NK-92 treated with Interleukin-12 subunit alpha and Interleukin-12 subunit beta, amount 100 ng/mL, for 24 hours (cell line): ENCODE measurements around the gene PRR23B.
"Not testable (repeated sequence)": the region's sequence is repeated elsewhere in the genome, so short reads cannot be mapped to it uniquely, and the experiment has no call there.

Experiments used
- DNase-seq: peaks from one replicate; lab custom pipeline; 2025; lab: John Stamatoyannopoulos, UW

Gene PRR23B

DNA sequence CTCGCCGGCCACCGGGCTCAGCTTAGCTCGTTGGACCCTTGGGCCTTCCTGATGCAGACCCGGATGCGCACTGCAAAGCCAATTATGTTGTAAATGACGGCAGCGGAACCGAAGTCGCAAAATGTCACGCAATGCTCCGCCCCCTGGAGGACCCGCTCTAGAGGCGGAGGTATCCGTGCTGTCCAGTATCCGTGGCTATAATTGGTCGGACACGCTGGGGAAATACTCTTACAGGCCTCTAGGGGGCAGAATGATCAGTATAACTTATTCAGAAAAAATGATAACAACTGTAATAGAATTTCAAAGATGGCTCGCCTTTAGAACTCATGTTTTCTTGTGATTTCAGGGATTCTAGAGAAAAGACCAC is at the start of gene PRR23B:
Gene PRR23B, minus strand, starts transcription at position 59 of the 367 bp plus-strand sequence. CDS start 265 bp downstream, outside the sequence.
- DNase-seq = no peak

DNA sequence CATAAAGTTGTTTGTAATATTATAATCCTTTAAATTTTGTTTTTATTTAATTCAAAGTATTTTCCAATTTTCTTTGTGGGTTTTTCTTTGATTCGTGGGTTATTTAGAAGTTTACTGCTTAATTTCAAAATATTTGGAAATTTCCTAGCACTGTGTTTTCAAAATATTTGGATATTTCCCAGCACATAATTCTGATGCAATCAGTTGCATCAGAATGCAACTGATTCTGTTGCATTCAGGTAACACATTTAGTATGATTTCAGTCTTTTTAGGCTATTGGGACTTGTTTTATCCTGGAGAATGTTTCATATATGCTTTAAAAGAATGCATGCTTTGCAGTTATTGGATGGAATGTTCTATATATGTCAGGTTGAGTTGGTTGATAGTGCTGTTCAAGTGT is 42.2 kb upstream of the PRR23B start:
- DNase-seq = no peak

GRCh38 chr3:139052802-139053600 is 32.3 kb upstream of the PRR23B start:
- no peak for DNase-seq

GRCh38 chr3:139044366-139045210 is 23.9 kb upstream of the PRR23B start, which contains the start of gene PRR23C:
Gene PRR23C, minus strand, starts transcription at chr3:139044892. Its CDS starts 272 bp downstream, at chr3:139044620.
- DNase-seq = no peak

DNA sequence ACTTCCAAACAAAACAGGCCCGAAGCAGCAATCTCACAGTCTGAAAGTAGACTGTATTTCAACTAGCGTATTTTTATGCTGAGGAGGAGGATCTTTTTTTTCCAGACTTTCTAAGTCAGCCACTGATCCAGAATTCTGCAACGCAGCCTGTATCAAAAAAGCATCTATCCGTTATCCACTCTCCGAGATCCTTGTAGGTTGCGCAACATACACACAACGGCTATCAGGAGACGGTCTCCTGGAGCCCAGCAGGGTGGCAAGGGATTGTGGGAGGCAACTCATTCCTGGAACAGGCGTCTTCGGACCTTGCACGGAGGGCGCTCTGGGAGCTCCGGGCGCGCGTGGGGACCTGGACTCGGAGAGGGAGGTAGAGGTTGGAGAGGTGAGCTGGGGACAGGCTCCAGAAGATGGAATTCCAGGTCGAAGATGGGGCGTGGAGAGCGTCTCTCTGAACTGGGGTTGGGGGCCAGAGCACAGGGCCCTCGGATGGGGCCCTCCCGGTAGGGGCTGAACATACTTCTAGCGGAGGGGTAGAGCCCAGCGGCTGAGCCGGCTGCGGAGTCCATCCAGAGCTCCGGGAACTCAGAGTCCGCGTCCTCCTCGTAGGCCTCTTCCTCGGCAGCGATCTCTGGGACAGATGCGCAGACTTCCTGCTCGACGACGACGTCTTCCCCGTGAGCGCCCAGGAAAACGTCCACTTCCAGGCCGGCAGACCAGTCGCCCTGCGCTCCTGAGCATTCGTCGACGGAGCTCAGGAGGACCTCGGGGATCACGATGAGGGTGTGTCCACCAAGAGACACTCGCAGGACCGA is 23.0 kb upstream of the PRR23B start:
- no peak for DNase-seq

GRCh38 chr3:139037478-139037877 is 16.8 kb upstream of the PRR23B start:
- DNase-seq = no peak

DNA sequence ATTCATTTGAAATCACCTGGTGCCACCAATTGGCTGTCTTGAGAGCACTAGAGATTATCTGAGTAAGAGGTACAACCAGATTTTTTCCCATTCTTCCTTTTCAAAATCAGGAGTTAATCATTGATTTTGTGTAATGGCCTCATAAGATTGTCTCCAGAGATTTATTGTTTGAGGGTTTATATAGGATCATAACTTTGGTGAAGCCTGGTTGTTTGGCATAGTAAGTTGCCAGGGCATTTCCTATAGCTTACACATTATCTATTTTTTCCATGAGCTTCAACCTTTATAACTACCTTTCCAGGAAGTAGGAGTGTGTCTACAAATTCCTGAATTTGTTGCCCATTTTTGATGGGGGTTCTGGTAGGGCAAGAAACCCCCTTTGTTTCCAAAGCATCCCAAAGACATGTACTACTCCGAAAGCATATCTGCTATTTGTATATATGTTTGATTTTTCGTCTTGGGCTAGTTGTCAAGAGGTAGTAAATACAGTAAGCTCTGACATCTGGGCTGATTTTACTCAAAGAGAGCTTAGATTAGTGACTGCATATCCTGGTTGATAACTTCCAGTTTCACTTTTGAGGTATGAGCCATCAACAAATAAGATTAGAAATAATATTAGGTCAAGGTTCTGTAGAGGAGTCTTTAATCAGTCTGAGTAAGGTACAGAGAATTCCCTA is 11.7 kb upstream of the PRR23B start:
- no peak for DNase-seq

DNA sequence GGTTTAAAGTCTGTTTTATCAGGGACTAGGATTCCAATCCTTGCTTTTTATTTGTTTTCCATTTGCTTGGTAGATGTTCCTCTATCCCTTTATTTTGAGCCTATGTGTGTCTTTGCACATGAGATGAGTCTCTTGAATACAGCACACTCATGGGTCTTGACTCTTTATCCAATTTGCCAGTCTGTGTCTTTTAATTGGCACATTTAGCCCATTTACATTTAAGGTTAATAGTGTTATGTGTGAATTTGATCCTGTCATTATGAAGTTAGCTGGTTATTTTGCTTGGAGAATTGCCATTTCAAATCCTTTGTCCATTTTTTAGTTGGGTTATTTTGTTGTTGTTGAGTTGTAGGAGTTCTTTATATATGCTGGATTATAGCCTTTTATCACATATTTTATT is 9.8 kb upstream of the PRR23B start:
- not testable (repeated sequence) for DNase-seq

- no peak for DNase-seq
Measured at GRCh38 chr3:139024968-139025367, 4.2 kb upstream of the PRR23B start.

- DNase-seq = no peak
Measured at GRCh38 chr3:139020036-139020867, 474 bp downstream of the PRR23B start.

- DNase-seq = no peak
Measured at GRCh38 chr3:139016430-139017048, 4.2 kb downstream of the PRR23B start.

DNA sequence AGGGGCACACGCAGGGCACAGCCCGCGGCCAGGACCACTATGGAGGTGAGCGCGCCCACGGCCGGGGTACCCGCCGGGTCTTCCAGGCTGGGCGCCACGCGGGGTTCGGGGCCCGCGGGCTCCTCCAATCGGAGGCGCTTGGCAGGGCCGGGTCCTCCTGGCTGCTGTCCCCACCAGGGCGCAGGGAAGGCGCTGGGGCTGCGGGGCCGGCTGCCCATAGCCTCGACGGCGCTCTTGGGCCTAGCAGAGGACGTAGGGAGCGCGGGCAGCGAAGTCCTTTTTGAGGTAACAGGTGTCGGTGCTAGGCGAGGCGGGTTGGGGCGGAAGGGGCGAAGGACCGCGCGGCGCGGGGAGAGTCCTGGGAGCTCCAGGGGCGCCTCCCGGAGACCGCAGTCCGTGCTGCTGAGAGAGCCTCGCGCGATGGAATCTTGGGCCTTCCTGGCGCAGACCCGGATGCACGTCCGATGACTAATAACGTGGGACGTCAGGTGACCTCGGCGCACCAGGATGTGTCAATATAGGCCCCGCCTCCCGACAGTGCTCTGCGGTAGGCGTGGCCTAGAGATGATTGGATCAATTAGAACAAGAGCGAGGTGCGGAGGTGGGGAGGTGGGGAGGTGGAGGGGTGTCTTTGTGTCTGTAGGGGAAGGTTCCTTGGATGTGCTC is 14.5 kb downstream of the PRR23B start, which contains the start of gene PRR23A:
Gene PRR23A, minus strand, starts transcription at position 218 of the 666 bp plus-strand sequence. Its CDS starts 0 bp downstream, at position 218.
- no peak for DNase-seq

DNA sequence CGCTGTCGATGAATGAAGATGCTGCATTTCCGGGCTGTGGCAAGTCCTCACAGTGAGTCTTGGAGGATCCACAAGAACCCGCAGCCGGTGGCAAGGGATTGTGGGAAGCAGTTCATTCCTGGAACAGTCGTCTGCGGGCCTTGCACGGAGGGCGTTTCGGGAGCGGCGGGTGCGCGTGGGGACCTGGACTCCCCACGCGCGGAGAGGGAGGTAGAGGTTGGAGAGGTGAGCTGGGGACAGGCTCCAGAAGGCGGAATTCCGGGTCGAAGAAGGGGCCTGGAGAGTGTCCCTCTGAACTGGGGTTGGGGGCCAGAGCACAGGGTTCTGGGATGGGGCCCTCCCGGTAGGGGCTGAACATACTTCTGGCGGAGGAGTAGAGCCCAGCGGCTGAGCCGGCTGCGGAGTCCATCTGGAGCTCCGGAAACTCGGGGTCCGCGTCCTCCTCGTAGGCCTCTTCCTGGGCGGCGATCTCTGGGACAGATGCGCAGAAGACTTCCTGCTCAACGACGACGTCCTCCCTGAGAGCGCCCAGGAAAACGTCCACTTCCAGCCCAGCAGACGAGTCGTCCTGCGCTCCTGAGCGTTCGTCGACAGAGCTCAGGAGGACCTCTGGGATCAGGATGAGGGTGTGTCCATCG is 15.3 kb downstream of the PRR23B start:
- no peak for DNase-seq

DNA sequence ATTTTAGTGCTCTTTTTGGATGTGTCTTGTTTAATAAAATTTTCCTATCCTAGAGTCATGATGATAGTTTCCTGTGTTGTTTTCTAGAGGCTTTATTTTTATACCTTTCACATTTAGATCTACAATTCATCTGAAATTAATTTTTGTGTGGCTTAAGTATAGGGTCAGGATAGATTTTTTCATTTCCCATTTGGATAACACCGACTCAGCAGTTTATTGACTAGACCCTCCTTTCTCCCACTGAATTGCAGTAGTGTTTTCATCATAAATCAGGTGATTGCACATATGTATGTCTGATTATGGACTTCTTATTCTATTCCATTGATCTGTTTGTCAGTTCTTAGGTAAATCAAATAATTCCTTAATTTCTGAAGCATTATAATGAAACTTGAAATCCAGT is 25.0 kb downstream of the PRR23B start:
- no peak for DNase-seq

GRCh38 chr3:138987181-138987580 is 33.5 kb downstream of the PRR23B start:
- no peak for DNase-seq

- DNase-seq = no peak
Measured at GRCh38 chr3:138985932-138986331, 34.8 kb downstream of the PRR23B start.

DNA sequence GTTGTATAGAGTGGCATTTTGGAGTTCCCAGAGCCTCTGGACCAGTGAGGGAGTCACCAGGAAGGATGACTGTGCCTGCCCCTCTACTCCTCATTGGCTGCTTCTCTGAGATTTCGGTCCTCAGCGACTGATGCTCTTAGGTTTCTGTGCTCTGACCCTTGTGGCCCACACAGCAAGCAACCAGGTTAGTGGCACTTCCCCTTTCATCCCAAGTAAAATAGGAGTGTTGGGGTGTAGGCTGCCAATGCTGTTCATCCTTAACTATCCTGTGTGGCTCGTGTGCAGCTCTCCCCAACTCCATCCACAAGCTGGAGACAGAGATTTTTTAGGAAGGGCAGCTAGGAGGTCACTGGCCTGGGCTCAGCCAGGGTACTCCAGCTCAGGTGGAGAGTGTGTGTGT is 35.9 kb downstream of the PRR23B start:
- no peak for DNase-seq

GRCh38 chr3:138976047-138976446 is 44.7 kb downstream of the PRR23B start:
- no peak for DNase-seq

DNA sequence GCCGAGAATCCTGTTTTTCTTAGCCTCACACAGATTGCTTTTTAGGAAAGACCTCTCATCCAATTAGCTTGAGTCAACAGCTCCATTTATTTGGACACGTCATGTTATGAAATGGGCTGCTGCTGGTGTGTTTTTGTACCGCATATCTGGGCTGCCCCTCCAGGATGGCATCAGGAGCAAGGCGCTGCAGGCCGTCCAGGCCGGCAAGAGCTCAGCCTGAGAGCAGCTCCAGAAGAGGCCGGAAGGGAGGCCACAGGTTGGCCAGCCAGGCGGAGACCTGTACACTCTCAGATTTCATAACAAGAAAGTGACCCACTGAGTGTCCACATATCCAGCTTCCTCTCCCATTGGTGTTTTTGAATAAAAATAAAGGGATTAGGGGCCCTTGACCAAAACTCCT is 45.4 kb downstream of the PRR23B start:
- no peak for DNase-seq
